ENCODE measurements around the gene ITGB5. TPM values are rescaled to one million over a fixed set of nuclear protein-coding genes. Genes with fewer than 3 reads are reported as not detected.

ITGB5 gene
- polyA plus RNA-seq, 4 donors: 84.1 to 114 (median 94.0) TPM

GRCh38 chr3:124873226-124873625, 13.9 kb downstream of the ITGB5 start:
- no peak for DNase-seq (ENCODE audit: low read depth in 4 of 4, low spot score in 2 of 4)

DNA sequence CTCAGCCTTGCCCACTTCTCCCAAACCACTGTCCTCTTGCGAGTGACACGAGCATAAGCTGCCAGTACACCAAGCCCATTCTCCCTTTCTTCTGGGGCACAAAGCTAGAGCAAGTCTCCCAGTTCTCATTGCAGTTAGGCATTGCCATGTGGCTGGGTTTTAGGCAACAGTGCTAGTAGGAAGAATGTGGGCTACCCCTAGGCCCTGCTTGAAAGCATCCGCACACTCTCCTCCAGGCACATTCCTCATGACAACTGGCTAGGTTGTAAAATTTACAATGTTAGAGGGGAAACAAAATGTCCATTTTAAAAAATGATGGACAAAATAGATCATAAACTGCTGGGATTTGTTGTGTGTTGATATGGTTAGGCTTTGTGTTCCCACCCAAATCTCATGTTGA, 19.7 kb downstream of the ITGB5 start:
- no peak for DNase-seq (ENCODE audit: low read depth in 4 of 4, low spot score in 2 of 4)

DNA sequence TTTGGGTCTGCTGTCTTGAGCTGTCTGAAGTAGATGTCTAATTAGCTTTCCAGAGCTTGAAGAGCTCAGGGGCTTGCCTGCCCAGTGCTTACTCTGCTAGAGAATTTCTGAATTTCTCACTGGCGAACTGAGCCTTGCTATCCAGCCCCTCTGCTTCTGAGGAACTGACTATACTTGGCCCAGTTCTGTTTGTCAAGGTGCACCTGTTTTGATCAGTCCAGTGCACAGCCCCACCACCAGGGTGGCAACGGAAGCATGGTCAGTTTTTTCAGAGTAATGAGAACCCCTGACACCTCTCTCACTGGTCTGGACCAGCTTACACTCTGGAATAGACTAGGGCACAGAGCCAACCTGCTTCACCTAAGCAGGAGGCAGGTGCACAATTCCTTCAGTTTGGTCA, 25.2 kb downstream of the ITGB5 start:
- no peak for DNase-seq (ENCODE audit: low read depth in 4 of 4, low spot score in 2 of 4)

DNA sequence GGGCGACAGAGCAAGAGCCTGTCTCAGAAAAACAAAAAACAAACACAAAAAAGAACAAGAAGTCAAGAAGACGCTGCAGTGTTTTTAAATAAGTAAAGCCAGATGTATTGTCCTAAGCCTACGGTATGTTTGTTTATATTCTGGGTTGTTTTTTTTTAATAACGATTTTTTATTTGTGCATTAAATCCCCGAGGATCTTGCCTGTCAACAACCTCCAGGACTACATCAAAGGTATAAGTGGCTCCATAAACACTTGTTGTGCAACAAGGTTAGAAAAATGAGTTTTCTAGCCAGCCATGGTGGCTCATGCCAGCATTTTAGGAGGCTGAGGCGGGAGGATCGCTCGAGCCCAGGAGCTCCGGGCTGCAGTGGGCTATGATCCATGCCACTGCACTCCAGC, 26.1 kb downstream of the ITGB5 start:
- DNase-seq (ENCODE audit: low read depth in 4 of 4, low spot score in 2 of 4): no peak

- no peak for DNase-seq (ENCODE audit: low read depth in 4 of 4, low spot score in 2 of 4)
Measured at GRCh38 chr3:124860599-124860998, 26.6 kb downstream of the ITGB5 start.

DNA sequence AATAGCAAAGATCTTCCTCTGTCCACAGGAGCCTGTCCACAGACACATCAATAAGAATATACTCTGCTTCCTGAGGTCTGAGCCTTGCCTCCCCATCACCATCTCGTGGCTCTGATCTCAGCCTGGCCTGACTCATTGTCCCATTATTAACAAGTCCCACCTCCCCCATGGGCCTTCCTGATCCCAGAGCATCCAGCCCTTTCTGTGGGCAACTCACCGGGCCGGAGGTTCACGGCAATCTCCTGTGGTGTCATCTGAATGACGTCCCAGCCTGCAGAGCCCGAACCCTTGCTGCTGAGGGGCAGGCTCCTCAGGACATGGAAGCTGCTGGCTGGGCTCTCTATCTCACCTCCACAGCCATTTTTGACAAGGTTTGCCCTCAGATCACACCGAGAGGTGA, 28.1 kb downstream of the ITGB5 start:
- no peak for DNase-seq (ENCODE audit: low read depth in 4 of 4, low spot score in 2 of 4)

- DNase-seq (ENCODE audit: low read depth in 4 of 4, low spot score in 2 of 4): no peak
Measured at GRCh38 chr3:124858275-124858674, 28.9 kb downstream of the ITGB5 start.

DNA sequence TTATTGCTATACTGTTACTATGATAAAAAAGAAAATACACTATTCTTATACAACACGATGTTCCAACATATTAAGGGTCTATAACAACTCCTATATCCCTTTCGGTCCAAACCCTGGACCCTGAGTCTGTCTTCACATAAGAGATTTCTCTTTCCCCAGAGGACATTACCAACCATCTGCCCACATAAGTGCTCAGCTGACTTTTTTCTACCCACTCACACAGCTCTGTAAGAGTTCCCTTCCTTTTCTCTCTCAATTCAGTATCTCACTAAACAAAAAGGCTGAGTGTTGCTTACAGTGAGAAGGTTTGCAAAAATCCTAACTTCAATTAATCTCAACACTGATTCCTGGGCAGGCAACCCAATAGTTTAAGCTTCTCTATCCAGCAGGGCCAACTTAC, 30.5 kb downstream of the ITGB5 start:
- DNase-seq (ENCODE audit: low read depth in 4 of 4, low spot score in 2 of 4): no peak

GRCh38 chr3:124854009-124854408, 33.2 kb downstream of the ITGB5 start:
- DNase-seq (ENCODE audit: low read depth in 4 of 4, low spot score in 2 of 4): no peak

DNA sequence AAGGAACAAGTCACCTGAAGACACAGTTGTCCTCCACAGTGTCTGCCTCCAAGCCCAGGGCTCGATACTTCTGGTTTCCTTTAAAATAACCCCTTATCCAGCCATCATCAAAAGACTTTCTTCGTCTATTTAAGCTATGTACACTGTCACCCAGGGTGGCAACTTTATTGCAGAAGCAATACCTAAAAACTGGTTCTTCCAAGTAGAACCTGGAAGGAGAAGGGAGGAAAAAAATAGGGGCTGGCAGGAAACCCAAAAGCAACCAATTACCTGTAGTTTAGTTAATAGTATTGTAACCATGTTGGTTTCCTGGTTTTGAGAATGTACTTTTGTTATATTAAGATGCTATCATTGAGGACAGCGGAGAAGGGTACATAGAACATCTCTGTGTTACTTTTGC, 33.7 kb downstream of the ITGB5 start:
- no peak for DNase-seq (ENCODE audit: low read depth in 4 of 4, low spot score in 2 of 4)

DNA sequence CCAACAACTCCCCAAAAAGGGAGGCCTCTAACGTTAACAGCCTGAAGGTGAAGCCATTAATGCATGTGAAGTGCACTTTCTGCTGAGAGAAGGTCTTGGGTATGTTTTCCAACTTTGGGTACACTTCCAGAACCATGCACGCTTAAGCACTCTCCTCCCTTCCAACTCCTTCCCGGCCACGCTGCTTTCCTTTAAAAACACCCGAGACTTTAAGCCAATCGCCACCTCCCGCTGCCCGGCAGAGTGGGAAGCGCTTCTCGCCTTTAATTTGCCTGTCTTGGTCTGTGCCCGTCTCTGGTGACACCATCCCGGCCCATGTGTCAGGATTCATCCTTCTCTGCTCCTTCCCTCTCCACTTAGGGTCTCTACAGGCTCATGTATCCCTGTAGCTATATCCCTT, 35.3 kb downstream of the ITGB5 start:
- DNase-seq (ENCODE audit: low read depth in 4 of 4, low spot score in 2 of 4): no peak

DNA sequence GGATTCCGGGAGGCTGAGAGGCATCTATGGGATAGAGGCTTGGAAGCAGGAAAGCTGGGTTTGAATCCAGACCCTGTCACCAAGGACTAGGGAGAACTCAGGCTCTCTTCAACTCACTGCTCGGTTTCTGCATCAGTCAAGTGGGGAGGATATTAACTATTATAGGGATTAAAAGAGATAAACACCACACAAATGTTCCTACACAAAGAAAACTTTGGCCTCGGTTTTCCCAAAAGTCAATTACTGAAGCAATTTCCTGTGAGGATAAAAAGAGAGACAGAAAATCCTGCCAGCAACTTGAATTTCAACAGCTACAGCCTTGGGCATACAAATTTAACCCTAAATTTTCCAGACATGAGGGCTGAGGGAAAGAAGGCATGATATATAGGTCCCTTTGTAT, 36.0 kb downstream of the ITGB5 start:
- no peak for DNase-seq (ENCODE audit: low read depth in 4 of 4, low spot score in 2 of 4)

GRCh38 chr3:124850633-124851032, 36.5 kb downstream of the ITGB5 start:
- DNase-seq (ENCODE audit: low read depth in 4 of 4, low spot score in 2 of 4): no peak

DNA sequence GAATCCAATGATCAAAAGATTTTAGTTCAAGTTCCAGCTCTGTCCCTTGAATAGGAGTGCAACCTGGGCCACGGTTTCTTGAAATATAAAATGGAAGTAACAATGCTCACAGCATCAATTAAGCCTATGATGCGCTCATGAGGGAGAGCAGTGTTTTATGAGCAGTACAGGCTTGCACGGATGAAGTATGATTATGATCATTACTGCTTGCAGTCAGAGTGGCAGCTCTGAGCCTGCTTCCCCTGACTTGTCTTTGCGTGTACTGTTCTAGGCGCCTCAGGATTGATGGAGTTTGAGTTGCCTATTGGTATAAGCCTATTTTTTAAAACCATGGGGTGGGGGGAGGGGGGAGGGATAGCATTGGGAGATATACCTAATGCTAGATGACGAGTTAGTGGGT, 37.0 kb downstream of the ITGB5 start:
- DNase-seq (ENCODE audit: low read depth in 4 of 4, low spot score in 2 of 4): no peak

DNA sequence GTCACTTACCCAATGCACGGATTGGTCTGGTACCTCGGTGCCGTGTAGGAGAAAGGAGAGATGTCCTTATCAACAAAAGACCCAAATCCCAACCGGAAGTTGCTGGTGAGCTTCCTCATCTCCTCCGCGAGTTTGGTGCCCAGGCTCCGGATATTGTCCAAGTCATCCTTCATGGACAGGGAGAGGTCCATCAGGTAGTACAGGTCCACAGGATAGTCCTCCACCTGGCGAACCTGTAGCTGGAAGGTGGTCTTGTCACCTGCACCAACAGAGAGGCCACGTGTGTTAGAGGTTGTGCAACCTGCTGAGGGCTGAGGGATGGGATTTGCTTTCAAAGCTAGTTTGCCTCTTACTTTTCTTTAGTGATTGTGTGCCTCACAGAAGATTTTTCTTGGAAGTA, 38.9 kb downstream of the ITGB5 start:
- no peak for DNase-seq (ENCODE audit: low read depth in 4 of 4, low spot score in 2 of 4)

GRCh38 chr3:124847863-124848262, 39.3 kb downstream of the ITGB5 start:
- no peak for DNase-seq (ENCODE audit: low read depth in 4 of 4, low spot score in 2 of 4)

DNA sequence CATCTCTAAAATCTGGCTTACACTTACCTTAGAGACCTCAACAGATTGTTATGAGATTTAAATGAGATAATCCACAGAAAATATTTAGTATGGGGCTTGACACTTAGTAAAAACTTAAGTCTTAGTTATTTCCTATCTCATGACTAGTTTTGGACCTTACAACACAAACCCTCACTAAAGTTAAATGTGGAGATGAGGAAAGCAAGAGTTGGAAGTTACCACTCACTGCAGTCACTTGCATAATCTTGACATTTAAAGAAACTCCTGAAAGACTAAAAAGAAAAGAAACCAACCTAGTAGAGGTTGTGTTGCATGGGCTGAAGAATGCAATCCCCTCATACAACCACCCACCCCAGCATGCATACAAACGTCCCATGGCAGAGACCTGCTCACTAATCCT, 40.1 kb downstream of the ITGB5 start:
- DNase-seq (ENCODE audit: low read depth in 4 of 4, low spot score in 2 of 4): no peak

DNA sequence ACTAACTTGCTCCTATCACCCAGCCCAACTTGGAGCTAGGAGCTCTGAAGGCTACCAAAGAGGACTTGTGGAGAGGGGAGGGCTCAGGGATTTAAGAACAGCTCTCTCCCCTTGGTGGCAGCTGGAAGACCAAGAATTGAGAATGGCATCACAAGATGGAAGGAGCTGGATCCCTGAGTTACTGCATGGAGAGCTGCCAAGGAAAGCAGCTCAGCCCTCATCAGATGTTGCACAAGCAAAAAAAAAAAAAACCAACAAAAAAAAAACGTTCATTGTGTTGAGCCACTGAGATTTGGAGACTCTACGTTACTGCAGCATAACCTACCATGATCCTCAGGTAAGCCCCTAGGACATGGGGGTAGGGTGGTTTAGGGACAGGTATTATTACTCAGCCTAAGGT, 41.0 kb downstream of the ITGB5 start:
- no peak for DNase-seq (ENCODE audit: low read depth in 4 of 4, low spot score in 2 of 4)

DNA sequence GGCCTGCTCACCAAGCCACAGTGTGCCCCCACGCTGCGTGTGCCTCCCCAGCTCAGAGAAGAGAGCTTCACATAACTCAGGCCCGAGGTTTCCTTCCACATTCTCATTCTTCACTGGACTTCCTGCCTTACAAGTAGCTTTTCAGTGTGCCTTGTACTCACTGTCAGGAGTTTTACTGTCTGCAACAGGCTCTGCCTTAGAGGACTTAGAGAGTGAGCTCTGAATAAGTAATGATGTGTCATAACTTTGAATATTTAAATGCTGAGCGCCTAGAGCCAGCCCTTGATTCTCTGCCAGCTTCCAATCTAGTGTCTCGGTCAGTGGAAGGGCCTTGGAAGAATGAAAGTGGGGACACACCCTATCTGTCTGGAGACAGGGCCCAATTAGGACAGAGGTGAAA, 41.8 kb downstream of the ITGB5 start:
- no peak for DNase-seq (ENCODE audit: low read depth in 4 of 4, low spot score in 2 of 4)

DNA sequence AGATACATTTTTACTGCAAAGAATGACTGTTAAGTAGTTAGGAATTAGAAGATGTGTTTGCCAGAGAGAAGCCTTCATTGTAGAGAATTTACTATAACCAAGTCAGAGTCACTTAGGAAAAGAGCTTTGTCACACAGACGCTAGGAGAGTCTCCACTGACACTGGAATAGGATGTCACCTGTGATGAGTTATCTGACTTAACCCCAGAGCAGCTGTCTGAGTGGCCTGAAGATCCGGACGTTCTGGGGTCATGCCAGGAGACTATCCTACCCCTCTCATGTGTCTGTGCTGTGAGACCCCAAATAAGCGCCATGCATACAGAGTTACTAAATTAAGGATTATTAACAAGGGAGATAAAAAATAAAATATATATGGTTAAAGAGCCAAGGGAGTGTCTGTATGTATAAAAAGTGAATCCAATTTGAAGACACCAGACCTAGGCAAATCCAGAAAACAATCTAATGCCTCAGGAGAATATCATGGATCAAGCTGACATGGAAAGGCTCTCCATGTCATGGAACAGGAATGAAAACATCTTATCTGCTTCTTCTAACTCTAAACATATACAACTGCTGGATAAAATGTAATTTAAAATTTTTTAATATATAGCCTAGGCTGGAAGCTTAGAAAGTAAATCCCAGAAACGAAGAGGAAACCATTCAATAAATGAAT, 43.5 kb downstream of the ITGB5 start:
- DNase-seq (ENCODE audit: low read depth in 4 of 4, low spot score in 2 of 4): no peak

GRCh38 chr3:124843047-124843446, 44.1 kb downstream of the ITGB5 start:
- DNase-seq (ENCODE audit: low read depth in 4 of 4, low spot score in 2 of 4): no peak

- DNase-seq (ENCODE audit: low read depth in 4 of 4, low spot score in 2 of 4): no peak
Measured at GRCh38 chr3:124841517-124841916, 45.6 kb downstream of the ITGB5 start.

DNA sequence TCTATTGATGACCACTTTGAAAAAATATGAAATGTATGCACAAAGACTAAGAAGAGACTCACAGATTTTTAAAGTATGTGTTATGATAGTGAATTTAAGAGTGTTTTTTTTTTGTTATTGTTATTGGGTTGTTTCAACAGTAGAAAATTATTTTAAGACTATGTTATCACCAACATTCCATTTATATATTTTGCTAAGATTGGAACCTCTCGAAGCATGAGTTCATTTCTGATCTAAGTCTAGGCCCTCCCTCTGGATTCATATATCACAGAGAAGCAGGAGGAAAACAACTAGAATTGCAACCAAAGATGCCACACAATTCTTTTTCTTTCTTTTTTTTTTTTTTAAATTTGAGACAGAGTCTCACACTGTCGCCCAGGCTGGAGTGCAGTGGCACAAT, 46.8 kb downstream of the ITGB5 start:
- DNase-seq (ENCODE audit: low read depth in 4 of 4, low spot score in 2 of 4): no peak

Measured in left renal cortex interstitium (tissue), 4 donors.